ENCODE results near the gene CAPZB.

DNA sequence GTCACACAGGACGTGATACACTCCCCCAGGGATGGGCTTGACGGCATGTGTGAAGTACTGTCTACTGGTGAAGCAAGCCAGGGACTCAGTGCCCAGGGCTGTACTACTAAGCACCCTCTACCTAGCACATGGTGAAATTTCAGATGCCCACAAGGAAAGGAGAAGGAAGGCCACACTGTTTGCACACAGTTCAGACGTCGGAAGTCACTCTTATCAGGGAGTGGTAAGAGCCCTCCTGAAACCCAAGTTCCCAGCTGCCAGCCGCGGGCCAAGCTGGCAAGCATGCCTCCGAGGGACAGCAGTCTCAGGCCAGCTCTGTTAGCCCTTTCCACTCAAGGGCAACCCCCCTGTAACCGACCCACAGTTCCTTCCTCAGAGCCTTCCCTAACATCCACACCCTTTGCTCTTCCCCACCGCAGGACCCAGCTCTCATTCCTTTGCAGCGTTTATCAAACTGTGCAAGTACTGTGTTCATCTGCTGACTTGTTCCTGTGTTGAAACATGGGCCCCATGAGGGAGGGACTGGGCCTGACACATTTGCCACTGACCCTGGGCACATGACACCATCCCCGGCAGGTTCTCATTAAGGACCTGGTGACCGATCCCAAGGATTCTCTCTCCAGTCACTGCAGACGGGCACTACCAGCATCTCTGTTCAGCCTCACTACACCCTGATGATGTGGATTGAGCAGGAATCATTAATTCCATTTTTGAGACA, 114.7 kb downstream of the CAPZB start:
- TF ChIP-seq, protein P1, sequence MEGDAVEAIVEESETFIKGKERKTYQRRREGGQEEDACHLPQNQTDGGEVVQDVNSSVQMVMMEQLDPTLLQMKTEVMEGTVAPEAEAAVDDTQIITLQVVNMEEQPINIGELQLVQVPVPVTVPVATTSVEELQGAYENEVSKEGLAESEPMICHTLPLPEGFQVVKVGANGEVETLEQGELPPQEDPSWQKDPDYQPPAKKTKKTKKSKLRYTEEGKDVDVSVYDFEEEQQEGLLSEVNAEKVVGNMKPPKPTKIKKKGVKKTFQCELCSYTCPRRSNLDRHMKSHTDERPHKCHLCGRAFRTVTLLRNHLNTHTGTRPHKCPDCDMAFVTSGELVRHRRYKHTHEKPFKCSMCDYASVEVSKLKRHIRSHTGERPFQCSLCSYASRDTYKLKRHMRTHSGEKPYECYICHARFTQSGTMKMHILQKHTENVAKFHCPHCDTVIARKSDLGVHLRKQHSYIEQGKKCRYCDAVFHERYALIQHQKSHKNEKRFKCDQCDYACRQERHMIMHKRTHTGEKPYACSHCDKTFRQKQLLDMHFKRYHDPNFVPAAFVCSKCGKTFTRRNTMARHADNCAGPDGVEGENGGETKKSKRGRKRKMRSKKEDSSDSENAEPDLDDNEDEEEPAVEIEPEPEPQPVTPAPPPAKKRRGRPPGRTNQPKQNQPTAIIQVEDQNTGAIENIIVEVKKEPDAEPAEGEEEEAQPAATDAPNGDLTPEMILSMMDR (IDR thresholded peaks at IDR 0.05), result no peak
- TF ChIP-seq POLR2A (IDR thresholded peaks at IDR 0.05), result no peak
